Inflammatory macrophage treated with lipopolysaccharide for 4 hours (primary cell): ENCODE results near the gene FYB2.

Source experiments
- DNase-seq: peaks from one replicate; pipeline ENCODE4 v3.0.0-alpha.2; 2020

Gene FYB2

GRCh38 chr1:56831871-56832693, 12.9 kb upstream of the FYB2 start:
- DNase-seq = peak; percentile 46

DNA sequence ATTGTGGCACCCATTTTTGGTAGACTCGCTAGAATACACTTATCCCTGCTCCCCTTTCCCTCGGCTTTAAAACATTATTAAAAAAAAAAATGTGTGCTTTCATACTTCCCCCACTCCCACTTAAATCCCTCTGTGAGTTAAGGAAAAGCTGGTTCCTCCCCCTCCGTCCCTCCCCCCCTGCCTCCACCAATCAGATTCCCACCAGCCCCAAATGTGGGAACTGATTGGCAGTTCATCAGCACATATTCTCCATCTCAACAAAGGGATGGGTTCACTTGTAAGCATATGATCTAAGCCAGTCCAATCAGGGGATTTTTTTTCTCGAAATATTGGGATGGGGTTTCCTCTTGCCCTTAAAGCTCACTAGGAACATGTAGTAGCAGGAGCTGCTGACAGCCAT, 10.8 kb upstream of the FYB2 start:
- DNase-seq = no peak

- DNase-seq = no peak
These were observed 8.5 kb upstream of the FYB2 start for GRCh38 chr1:56827711-56828110.

DNA sequence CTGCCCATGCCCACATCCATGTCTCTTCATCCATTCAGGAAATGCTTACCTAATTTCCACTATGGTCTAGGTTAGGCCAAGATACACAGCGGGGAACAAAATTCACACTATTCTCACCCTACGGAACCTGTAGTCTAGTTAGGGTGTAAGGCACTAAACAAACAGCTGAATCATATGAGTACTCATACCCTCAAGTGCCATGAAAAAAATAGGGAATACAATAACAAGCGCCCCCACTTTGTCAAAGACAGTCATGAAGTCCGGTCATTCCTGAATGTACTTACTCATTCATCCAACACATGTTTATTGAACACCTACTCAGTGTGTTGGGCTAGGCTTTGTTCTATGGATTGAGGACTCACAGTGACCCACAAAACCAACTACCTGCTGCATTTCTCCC, 6.2 kb upstream of the FYB2 start:
- no peak for DNase-seq

DNA sequence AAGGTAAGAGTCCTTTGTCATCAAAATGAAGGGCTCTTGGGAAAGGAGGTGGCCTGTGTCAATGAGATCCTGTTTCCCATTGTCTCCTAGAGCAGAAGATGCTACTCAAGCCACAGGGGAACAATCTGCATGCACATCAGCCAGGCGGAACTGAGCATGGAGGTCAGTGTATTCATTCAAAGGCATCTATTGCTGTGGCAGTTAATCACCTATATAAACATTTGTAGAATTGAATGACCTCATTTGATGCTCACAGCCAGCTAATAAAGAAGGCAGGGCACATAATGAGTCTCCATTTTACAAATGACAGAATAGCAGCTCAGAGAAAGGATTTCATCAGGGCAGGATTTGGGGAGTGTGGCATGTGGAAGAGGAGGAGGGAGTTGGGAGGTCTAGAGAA, 5.7 kb upstream of the FYB2 start:
- no peak for DNase-seq

GRCh38 chr1:56824271-56824670, 5.1 kb upstream of the FYB2 start:
- no peak for DNase-seq

DNA sequence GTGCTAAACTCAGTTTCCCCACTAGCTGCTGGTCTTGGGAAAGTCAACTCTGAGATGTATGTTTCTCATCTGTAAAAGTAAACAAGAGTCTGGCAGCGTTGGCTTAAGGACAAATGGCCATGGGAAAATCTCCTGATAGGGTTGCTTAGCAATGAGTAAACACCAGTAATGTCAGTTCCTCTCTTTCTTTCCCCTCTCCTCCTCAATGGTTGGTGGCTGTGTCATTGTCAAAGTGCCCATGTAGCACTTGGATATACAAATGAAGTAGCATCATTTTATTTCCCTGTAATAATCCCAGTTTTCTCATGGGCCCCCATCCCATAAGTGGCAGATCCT, 2.2 kb upstream of the FYB2 start:
- peak; percentile 39 for DNase-seq

DNA sequence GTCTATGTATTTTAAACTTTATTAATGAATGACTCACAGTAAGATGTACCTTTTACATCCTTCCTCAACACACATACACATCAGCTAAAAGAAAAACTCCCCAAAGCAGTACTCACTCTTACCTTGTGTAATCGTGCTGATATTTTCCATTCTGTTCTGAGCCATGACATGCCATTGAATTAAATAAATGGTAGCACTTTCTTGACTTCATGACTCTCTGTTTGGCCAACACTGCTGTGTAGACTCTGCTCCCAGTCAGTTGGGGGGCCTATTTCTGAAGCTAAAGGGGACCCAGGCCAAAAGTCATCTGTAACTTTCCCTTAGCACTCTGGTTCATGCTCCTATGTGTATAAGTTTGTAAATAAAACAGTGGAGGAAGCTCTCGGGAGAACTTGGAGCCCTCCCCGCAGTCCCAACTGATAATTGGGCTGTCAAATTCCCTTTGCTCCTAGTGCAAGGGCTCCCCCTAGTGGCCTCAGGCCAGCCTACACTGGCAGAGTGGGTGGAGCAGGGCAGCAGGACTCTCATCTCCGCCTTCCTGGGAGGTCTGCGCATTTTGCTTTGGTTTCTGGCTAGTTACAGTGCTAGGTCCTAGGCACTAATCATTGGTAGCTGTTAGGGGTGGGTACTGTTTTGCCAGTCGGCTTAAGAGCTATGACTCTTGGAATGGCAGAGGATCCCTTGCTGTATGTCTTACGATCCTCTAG, 1.7 kb upstream of the FYB2 start:
- DNase-seq = peak; percentile 63

DNA sequence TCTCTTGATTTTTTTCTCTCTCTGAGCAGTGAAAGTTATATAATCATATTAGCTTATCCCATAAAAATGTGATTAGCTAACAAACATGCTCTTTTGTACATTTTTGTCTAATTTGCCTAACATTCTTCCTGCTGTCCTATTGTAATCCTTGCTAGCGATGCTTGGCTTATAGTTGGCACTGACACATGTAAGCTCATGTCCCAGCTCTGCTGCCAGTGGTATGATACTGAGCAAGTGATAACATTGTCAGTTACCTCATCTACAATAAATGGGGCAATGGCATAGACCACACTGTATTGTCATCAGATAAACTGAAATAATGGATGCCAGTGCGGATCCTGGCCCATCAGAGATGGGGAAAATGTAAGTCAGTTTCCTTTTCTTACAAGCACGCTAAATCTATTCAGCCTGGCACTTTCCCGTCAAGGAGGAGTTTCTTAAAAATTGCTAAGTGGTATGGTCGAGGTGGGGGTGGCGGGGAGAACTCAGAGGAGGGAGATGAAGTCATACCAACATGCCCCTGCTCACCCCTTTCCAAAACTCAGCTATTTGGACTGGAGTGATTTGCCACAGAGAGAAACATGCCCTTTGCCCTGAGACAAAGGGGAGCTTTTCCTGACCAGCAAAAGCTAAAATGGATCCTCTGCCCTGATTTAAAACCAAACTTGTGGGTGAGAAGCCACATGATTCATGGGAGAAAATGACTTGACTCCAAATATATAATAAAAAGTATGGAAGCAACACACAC, 1.3 kb downstream of the FYB2 start:
- no peak for DNase-seq

DNA sequence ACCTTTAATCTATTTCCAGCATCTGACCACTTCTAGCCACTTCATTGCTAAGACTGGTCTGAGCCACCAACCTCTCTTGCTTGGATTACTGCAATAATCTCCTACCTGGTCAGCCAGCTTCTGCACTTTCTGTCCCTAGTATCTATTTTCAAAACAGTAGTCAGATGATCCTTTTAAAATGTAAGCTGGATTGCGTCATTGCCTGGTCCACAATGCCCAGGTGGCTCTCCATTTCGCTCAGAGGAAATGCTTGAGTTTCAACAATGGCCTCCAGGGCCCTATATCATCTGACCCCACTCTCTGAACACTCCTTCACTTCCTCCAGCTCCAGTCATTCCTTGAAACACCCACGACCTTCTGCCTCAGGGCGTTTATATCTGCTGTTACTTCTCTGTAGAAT, 2.3 kb downstream of the FYB2 start:
- DNase-seq = no peak

GRCh38 chr1:56816264-56816663, 2.9 kb downstream of the FYB2 start:
- no peak for DNase-seq

DNA sequence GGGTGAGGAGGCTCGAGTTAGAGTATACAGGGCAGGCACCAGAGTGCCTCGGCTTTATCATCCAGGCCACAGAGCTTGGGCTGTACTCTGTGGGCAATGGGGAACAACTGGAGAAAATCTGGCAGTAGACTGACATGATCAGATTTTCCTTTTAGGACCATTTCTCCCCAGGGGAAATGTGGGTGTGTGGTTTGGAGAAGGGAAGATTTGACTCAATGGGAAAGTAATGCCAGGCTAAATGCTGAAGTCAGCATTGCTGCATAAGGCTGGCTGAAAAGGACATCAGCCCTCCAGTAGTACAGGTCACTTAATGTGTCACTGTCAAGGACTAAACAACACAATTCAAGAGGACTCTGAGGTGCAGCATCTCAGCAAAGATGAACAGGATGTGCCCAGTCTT, 5.0 kb downstream of the FYB2 start:
- DNase-seq = no peak

DNA sequence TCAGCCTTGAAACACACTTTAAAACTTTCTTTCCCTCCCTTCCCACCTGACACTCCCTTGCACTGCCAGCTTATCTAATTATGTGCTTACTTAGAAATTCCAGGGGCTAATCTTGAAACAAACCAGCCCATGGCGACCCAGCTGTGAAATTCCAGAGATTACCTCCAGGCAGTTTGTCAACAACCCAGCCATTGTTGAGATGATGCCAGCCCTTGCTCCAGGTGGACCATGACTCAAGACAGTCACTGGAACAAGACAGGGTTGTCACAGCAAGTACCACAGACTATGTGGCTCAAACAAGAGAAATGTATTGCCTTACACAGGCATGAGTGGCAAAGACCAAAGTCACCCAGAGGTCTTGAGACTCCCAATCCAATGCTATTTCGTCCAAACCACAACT, 7.9 kb downstream of the FYB2 start:
- no peak for DNase-seq

- DNase-seq = no peak
These were observed 10.8 kb downstream of the FYB2 start for GRCh38 chr1:56808410-56808809.

GRCh38 chr1:56806804-56807203, 12.4 kb downstream of the FYB2 start:
- DNase-seq = no peak

DNA sequence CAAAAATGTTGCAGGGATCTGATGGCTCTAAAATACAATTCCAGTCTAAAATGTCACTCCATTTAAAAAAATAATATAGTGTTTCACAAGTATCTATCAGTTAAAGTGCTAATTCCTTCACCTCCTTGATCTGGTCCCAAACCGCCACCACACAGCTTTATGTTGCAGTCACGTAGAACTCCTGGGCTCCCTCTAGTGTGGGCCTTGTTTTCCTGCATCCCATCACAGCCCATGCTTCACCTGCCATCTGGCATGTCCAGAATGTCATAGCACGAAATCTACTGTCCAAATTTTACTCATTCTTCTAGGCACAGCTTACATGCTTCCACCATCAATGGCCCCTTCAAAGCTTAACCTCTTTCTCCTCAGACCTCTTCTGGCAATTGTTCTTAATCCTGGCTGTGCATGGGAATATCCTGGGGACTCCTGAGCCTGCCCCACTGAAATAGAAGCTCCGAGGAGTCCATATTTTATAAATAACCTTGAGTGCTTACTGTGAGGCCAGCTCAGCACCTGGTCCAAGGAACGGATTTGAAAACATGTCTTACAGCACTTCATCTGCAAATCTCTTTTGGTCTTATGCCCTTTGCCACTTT, 15.5 kb downstream of the FYB2 start:
- peak; percentile 9 for DNase-seq

DNA sequence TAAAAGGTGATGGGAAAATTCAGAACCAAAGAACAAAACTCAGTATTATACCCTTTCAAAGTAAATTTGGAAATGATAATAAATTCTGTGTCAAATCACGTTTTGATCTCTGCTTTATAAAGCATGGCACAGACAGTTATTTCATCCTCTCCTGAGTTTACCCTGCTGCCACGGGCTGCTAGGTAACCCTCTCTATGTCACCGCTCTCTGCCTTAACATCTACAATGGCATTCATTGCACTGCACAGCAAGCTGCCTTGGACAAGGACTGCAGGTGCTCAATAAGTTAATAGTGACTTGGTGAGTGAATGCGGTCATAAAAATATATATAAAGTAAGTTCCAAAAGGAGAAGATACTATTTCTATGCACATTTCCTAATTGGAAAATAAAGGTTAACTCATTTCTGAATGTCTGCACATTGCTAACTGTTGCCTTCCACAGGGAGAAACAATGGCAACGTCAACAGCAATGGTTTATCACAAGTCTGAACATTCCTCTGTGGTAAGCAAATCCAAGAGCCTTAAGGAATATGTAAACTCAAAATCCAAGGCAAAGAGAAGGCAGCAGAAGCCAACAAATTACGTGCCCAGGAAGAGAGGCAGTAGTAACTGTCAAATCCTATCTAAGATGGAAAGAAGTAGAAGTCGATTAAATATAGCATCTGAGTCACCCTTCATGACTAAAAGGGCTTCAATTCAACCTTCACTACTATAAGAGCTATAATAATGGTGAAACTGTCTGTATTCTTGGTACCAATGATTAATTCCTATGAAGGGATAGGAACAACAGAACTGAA, 19.4 kb downstream of the FYB2 start:
- DNase-seq = no peak

DNA sequence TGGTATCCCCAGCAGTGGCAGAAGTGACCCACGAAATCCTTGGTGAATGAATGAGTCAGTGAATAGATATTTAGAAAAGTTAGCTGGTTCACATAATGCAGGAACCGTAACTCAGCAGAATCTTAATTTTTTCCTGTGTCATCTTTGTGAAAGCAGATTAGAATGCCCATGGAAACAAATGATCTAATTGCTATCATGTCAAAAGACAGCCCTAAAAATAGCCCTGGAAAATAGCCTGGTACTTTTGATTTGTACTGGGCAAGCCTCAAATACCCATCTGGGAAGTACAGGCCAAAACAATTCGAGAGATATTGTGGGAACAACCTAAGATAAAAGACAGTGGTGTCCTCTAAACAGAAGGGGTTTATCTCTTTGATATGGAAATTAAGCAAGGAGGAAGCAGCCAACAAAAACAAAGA, 21.1 kb downstream of the FYB2 start:
- DNase-seq = no peak

DNA sequence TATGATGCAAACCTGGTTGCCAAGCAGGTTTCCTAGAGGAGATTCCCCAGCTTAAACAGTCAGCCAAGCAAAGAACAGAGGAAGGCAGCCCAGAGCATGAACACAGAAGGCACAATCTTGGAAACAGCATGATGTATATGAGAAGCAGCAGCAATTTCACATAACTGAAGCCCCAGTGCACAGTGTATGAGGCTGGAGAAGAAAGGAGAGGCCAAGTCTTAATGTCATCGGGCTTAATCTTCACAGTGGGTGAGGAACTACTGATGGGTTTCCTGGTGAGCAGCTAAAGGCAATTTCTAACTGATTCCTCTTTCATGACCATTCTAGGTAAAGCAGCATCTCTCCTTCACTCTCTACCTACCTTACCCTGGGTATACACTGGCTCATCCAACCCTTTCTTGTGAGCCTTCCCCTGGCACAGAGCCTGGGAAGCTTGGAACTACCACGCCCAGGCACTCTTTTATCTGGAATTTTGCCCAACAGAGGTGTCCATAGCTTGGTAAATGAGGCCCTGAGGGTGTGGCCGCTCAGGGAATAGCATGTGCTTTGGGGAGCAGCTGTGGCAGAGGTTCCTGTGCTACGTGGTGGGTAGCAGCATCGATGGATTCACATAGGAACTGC, 22.0 kb downstream of the FYB2 start:
- DNase-seq = no peak

- no peak for DNase-seq
These were observed 23.3 kb downstream of the FYB2 start for GRCh38 chr1:56795870-56796269.

- no peak for DNase-seq
These were observed 29.2 kb downstream of the FYB2 start for GRCh38 chr1:56790036-56790435.

DNA sequence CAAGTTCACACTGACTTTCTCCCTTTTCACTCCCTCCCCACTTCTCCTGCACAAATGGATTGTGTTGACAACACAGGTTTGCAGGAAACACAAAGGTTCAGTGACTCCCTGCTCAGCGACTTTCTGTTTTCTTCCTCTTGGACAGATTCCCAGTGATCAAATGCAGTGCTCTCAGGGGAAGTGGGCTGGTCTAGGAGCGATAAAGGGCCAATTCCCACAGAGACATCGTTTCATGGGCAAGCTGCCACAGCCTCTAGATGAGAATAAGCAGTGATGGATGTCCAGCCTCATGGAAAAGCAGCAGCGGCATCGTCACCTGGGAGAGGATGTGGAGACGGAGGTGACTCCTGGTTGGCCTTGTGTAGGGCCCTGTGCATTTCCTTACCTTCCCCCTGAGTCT, 30.6 kb downstream of the FYB2 start:
- no peak for DNase-seq
